ENCODE data around the gene MACROD2.

The MACROD2 gene

GRCh38 chr20:14342918-14343317 lies 347.6 kb downstream of the MACROD2 start:
- DNase-seq: no peak

DNA sequence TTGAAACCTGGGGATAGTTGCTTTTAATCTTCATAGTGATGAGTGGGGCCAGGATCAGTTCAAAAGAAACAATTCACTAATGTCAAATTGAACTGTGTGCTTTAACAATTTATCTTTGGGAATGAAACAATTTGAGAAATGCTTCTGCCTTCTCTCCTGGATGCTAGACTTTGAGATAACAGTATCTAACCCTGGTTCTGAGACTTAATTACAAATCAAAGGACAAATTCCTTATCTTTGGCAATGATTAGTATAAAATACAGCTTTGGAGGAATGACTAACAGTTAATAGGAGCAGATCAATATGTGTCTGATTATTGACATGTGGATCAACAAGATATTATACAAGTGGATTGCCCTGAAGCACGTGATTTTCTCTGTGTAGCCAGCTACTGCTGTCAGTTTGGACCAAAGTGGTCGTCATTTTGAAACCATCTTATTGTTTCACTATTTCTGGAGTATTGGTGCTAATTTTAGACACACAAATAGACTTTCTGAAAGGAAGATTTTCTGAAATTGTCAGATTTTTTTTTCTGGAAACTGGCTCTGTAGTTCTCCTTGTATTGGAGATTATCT lies 348.3 kb downstream of the MACROD2 start:
- no peak for DNase-seq

GRCh38 chr20:14344746-14345145 lies 349.4 kb downstream of the MACROD2 start:
- no peak for DNase-seq

GRCh38 chr20:14355791-14356190 lies 360.5 kb downstream of the MACROD2 start:
- no peak for DNase-seq

DNA sequence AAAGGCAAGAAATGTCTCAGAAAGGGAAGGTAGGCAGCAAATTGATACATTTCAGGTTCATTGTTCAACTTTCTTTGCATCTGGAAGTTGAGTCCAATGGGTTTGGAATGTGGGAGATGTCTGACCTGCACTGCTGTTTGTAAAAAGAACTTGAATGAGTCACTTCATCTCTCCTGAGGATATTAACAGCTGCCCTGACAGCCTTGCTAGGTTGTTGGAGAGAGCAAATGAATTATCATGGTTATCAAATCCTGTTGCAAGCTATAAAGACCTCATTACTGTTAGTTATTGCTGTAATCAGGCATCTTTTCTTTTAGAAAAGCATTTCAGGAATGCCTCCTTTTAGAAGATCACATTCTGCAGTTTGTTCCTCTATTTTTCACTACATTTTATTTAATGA lies 365.1 kb downstream of the MACROD2 start:
- DNase-seq: no peak

DNA sequence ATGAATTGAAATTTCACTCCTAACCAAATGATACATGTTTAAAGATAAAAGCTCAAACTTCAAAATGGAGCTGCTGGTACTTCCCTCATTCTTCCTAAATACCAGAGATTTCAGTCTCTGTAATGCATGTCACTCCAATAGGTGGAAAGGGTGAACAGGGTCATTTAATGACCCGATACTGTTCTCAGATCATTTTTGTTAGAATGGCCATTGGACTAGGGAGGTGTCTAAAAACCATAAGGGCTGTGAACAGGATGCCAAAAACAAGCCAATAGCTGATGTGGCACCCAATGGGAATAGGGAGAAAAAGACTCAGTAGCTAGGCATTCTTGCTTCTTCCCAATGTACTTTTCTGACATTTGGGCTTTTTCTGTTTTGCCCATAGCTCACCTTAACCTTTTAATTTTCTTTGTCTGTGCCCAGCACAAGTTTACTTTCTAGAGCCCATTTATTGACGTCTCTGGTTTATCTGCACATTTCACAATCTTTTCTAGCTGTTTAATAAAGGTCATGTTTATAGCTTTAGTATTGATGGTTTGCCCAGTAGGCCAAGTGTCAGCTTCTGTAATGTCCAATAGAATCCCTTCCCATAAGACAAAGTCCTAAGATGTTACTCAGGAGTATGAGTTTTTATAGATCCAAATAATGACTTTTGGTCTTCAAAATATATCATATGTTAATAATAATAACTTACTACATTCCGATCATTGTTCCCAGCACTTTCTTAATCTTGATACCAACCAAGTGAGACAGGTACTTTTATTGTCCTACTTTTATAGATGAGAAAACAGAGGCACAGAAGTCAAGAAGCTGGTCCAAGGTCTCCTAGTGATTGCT lies 366.4 kb downstream of the MACROD2 start:
- no peak for DNase-seq

- no peak for DNase-seq
Measured at GRCh38 chr20:14374196-14374595, 378.9 kb downstream of the MACROD2 start.

DNA sequence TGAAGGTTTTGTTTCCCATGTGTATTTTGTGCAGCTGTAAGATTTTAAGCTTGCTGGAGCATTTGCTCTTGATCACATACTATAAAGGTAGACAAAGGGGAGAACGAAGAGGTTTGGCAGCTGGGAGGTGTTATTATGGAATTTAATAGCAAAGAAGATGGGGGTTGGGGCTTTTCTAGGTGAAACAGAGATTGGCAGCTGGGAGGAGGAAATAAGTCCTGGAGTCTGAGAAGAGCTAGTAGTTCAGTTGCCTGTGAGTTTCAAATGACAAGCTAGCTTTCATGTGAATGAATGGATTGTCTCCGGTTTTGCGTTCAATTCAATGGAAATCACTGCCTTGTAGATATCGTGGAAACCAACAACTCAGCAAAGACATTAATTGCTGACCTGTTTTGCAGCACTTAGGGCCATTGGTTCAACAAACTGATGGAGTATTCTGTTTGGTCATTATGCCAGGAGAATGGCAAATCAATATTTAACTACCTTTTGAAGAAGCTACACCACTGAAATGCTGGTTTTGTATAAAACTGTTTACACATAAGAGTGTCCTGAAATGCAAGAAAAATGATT lies 380.2 kb downstream of the MACROD2 start:
- no peak for DNase-seq

DNA sequence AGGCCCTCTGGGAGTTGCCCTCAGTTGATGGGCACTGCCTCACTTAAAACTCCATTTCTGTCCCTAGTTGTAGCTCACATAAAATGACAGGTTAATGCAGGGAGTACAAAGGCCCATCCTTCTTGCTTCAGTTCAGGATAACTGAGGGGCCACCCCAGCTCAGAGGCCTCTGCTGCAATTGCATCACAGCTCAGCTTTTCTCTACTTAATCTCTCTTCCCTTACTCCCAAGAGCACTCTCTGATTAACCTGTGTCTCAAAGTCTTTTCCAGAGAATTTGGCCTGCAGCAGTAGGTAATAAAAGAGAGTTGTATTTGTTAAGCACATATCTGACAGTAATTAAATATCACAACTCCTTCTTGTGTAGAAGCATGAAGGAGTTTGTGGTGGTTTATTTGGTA lies 383.0 kb downstream of the MACROD2 start:
- DNase-seq: no peak

DNA sequence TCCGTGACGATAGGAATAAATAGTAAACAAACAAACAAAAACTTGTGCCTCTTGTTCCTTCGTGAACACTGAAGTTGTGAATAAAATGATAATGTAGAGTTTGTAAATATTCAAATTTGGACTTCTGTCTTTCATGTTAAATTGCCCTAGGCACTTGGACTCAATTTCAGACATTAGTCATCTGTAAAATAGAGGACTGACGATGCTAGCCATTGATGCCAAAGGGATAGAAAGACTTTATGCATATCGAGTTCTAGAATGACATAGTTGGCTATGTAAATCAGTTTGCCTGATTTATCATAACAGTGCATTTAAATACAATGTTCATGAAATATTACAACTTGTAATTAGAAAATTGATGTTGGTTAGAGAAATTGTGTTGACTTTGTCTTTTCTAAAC lies 388.0 kb downstream of the MACROD2 start:
- DNase-seq: no peak

DNA sequence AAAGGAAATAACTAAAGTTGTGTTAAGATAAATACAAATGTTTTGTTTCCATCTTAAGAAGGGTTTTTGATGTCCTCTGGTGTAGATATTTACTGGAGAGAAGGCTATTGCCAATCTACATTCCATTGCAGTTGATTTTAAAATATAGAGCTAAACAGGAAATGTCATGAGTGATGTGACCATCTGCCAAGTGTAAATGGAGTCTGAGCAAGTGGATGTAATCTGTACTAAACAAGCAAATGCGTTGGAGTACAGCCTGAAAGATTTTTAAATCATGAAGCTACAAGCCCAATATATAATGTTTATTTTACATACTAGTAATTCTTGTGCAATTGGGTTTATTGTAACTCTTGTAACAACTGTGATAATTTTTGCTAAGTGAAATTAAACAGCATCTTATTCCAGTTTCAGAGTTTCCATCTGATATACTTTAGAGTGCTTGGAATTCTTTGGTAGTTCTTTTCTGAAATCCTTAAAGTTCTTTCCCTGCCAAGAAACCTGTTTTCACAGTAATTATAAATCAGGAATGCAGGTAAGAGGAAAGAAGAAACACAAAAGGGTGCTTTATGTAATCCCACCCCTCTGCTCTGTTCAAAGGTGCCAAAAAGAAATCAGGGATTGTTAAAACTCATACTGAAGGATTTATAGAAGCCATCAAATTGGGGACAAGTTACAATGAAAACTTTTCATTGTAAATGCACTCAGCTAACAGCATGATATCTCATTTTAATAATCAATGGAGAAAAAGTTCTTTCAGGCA lies 389.3 kb downstream of the MACROD2 start:
- DNase-seq: no peak

- no peak for DNase-seq
Measured at GRCh38 chr20:14385176-14385740, 389.9 kb downstream of the MACROD2 start.

DNA sequence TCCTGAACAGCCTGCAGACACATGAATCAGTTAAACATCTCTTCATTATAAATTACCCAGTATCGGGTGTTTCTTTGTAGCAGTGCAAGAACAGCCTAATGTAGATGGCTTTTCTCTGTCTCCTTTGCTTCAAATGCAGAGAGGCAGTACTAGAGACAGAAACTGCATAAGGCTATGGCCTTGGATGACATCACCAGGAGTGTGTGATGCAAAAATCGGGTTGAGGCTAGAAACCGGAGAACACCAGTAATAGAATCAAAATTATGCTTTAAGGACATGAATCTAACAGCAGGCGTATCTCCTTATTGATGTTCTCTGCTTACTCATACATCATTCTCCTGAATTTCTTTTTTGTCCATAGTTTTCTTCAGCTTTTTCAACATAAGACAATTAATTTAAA lies 391.4 kb downstream of the MACROD2 start:
- no peak for DNase-seq

- DNase-seq: no peak
Measured at GRCh38 chr20:14401479-14402138, 406.3 kb downstream of the MACROD2 start.

DNA sequence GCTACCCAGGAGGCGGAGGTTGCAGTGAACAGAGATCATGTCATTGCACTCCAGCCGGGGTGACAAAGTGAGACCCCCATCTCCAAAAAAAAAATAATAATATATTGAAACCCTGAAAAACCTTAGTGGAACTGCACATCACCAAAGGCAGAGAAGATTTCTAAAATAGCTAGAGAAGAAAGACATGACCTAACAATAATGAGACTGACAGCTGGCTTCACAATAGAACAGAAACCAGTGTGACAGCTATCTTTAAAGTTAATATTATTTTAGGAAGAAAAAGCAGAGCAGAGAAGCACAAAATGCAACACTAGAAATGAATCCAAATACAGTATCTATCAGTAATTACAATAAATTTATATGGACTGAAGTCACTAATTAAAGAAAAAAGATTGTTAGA lies 409.2 kb downstream of the MACROD2 start:
- no peak for DNase-seq

DNA sequence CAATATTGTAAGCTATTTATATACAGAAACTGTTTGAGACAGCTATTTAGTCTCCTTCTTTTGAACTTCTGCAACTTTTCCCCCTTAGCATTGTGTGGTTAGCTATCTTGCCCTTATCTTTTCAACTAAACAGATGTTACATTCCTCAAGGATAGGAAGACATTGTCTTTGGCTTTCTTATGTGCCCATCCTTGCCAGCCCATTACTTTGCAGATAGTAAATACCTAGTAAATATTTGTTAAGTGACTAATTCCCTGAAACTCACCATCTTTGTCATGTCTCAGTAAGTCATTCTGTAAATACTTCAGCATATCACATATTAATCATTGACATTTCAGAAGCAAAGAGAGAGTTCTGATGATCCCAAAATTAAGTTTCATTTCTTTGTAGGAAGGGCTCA lies 411.2 kb downstream of the MACROD2 start:
- no peak for DNase-seq

DNA sequence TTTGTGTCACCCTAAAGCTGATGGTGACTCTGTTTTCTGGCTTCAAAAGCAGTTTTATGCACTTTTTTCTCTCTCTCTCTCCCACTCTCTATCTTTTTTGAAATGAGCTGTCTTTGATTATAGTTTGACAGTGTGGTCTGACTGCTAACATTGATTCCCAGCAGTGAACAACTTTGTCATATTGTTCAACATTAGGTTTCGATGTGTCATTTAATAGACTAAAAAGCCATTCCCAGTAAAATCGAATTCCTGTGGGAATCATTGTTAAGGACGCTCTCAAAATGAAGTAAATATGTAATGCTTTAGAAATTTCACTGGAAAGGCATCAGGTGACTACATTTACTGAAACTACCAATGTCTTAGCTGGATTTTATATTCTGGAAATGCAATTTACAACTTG lies 412.0 kb downstream of the MACROD2 start:
- no peak for DNase-seq

DNA sequence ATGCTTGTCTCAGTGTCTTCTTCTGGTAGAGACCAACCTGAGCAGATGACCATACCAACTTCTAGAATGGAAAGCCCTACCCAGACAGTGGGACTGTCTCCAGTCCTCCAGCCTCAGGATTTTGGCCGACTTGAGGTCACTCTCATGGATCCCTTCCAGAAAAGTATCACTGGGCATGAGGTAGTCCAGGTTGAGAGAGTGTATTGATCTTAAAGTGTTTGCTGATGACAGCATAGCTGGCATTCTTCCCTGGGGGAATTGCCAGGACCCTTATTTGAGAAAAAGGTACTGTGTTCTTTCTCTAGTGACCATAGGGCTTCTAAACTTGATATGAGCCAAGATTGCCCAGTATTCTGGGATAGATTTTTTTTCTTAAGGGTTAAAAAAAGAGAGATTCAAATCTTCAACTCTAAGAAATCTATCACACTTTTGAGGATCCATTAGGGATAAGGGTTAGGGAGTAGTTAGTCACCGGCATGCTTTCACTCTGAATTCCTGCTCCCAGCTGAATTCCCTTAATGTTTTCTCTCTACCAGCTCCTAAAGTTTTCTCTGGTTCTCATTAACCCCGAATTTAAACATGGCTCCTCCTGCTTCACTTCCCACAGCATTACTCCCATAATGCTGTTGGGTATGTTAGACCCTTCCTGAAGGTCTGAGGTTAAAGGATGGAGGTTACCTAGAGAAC lies 415.7 kb downstream of the MACROD2 start:
- no peak for DNase-seq

GRCh38 chr20:14412065-14412681 lies 416.9 kb downstream of the MACROD2 start:
- no peak for DNase-seq

DNA sequence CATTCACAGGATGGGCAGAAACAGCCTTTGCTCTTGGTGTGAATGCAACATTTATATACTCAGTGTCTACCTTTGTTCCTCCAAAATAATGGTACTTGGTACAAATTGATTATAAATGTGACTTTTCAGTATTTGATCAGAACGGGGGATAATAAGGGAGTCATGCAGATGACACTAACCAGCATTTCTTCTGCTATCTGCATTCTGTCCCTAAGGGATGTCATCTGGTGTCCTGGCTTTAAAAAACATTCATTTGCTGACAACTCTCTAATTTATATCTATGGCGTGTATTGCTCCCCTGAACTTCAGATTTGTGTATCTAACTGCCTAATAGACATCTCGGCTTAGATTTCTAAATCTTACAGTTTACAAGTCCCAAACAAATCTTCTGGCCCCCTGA lies 418.5 kb downstream of the MACROD2 start:
- DNase-seq: no peak

- DNase-seq: no peak
Measured at GRCh38 chr20:14414560-14414959, 419.2 kb downstream of the MACROD2 start.

DNA sequence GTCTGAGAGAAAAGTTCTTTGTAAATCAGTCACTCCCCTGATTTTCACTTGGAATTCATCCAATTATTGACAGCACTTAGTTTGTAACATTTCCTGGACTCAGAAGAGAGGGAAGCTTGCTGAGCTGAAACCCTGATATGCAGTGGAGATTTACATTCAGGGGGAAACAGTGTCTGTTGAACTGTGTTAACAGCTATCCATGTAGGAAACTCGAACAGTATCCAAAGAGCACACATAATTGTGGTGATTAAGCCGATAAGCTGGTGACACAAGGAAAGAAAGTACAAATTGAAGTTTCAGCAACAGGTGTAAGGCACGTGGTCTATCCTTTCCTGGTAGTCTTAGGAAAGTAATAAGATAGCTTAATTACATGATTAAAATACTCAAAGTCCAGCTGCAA lies 420.2 kb downstream of the MACROD2 start:
- DNase-seq: no peak
